TTC549 (cell line): ENCODE data around the gene CAMK1.
"Not testable (repeated sequence)": the region's sequence is repeated elsewhere in the genome, so short reads cannot be mapped to it uniquely, and the experiment has no call there.

Experiments used
- FAIRE-seq: peaks from 2 replicates; lab custom pipeline; 2012; peaks lifted over from hg19 to GRCh38; lab: Jason Lieb, UNC

The CAMK1 gene

DNA sequence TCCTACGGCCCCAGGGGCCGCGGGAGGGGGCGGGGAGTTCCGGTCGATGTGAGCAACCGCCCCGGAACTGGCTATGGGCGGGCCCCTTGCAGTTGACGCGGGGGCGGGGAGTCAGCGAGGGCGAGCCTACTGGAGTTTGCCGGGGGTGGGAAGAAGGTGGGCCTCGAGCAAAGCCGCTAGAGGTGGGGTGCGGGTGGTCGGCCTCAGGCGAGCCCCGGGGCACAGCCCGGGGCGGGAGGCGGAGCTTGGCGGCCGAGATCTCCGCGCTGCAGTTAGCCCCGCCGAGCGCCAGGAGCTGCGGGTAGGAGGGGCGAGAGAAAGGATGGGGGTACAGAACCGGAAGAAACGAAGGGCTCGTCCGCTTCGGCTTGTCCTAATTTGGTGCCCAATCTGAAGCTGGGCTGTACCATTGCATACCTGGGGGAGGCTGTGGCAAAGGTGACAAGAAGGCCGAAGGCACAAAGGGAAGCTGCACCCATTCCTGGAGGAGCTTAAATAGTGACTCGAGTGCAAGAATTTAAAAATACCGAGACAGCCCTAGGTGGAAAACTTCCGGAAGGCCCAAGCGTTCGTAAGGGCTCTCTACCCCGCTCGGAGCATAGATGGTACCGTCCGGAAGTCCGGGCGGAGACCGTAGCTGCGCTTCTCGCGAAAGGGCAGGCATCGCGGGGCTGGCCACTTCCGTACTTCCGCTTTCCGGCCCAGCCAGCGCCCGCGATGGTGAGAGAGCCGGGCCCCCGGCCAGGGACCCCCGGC lies 22.8 kb upstream of the CAMK1 start, which contains the start of the genes ARPC4 and TADA3:
Gene ARPC4 (plus strand): TSS at position 678 of the 756 bp plus-strand sequence. CDS start 40 bp downstream, at position 718.
Gene TADA3 (minus strand): TSS at position 69 of the 756 bp plus-strand sequence. CDS start 1,007 bp downstream, outside the sequence.
- FAIRE-seq = no peak

GRCh38 chr3:9791790-9792404 lies 22.1 kb upstream of the CAMK1 start:
- no peak for FAIRE-seq

DNA sequence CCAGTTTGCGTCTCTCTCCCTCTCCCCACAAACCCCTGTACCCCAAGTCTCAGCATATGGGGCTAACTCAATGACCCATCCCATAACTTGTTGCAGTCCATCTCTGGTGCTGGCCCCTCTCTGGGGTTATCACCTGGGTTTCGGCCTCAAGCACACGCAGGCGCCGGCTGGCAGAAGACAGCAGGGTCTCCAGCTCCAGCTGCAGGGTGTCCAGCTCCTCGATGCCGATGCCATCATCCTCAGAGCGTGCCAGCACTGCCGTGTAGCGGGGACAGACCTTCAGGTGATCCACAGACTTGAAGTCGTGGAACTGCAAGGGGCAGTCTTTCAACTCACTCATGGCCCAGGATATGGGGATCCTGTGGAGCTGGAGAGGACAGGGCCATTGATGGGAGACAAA lies 21.4 kb upstream of the CAMK1 start:
- no peak for FAIRE-seq

GRCh38 chr3:9787714-9788113 lies 18.0 kb upstream of the CAMK1 start:
- no peak for FAIRE-seq

- no peak for FAIRE-seq
Observed at GRCh38 chr3:9786825-9787669, 17.3 kb upstream of the CAMK1 start.

- no peak for FAIRE-seq
Observed at GRCh38 chr3:9786209-9786739, 16.5 kb upstream of the CAMK1 start.

GRCh38 chr3:9785602-9786001 lies 15.9 kb upstream of the CAMK1 start:
- FAIRE-seq = no peak

DNA sequence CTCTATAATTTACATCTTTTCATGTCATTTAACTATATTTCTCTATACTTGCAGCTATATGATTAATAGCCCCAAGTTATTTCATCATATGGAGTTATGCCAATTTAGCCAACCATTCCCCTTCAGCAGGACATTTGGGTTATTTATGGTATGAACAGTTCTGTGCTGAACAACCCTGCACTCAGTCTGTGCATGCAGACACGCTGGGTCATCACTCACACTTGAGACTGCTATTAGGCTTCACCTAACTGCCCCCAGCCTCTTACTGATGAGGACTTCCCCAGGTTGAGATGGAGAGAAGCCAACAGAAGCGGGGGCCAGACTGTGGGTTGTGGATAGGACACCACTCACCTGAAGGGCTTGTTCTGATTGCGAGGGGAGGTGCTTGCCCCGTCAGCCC lies 15.2 kb upstream of the CAMK1 start:
- FAIRE-seq = no peak

- FAIRE-seq = no peak
Observed at GRCh38 chr3:9783954-9784353, 14.2 kb upstream of the CAMK1 start.

DNA sequence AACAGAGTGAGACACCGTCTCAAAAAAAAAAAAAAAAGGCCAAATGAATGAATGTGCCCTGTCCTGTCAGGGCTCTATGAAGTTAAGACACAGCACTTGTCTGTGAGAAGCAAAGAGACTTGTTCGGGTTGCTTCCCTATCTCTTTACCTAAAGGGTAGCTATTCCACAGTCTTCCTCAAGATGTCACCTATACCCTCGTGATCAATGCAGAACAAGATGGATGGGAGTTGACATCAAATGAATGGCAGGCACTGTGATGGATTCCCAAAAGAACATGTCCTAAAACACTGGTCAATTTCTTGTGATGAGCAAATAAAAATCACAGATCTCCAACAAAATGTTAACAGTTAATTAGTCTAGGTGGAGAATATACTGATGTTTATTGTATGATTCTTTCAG lies 13.0 kb upstream of the CAMK1 start:
- FAIRE-seq = no peak

DNA sequence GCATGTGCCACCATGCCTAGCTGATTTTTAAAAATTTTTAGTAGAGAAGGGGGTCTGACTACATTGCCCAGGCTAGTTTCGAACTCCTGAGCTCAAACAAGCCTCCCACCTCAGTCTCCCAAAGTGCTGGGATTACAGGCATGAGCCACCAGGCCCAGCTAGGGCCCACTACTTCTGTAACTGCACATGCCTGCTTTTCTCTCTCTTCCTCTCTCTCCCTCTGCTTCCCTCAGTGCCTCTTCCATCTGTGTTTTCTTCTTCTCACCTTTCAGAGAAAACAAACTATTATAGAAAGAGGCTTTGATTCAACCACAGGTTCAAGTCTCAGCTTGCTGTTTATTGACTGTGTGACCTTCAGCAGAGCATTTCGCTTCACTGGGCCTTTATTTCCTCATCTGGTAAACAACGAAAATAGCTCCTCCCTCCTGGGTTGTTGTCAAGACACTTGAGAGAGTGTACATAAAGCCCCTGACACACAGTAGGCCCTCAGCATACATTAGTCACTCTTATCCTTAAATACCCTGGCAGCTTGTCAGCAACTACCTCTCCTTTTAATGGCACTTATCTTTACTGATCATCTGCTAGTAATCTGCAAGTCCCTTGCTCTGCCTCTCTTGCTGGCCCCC lies 12.3 kb upstream of the CAMK1 start:
- no peak for FAIRE-seq

DNA sequence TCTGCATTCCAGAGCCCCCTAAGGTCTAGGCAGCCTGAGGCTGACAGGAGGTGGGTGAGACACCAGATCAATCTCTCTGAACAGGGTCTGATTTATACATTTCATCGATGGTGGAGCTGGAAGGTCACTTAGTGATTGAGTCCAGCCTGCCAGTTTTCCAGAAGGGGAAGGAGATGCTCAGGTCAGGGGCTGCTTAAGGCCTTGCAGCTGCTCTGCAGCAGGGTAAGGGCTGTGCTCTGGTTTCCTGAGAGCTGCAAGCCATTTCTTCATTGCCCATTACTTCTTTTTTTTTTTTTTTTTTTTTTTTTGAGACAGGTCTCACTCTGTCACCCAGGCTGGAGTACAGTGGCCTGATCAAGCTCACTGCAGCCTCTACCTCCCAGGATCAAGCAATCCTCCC lies 11.8 kb upstream of the CAMK1 start:
- no peak for FAIRE-seq

GRCh38 chr3:9780910-9781309 lies 11.2 kb upstream of the CAMK1 start:
- no peak for FAIRE-seq

- FAIRE-seq = no peak
Observed at GRCh38 chr3:9780458-9780812, 10.7 kb upstream of the CAMK1 start.

GRCh38 chr3:9779721-9780457 lies 10.1 kb upstream of the CAMK1 start:
- no peak for FAIRE-seq

- no peak for FAIRE-seq
Observed at GRCh38 chr3:9779075-9779593, 9.4 kb upstream of the CAMK1 start.

DNA sequence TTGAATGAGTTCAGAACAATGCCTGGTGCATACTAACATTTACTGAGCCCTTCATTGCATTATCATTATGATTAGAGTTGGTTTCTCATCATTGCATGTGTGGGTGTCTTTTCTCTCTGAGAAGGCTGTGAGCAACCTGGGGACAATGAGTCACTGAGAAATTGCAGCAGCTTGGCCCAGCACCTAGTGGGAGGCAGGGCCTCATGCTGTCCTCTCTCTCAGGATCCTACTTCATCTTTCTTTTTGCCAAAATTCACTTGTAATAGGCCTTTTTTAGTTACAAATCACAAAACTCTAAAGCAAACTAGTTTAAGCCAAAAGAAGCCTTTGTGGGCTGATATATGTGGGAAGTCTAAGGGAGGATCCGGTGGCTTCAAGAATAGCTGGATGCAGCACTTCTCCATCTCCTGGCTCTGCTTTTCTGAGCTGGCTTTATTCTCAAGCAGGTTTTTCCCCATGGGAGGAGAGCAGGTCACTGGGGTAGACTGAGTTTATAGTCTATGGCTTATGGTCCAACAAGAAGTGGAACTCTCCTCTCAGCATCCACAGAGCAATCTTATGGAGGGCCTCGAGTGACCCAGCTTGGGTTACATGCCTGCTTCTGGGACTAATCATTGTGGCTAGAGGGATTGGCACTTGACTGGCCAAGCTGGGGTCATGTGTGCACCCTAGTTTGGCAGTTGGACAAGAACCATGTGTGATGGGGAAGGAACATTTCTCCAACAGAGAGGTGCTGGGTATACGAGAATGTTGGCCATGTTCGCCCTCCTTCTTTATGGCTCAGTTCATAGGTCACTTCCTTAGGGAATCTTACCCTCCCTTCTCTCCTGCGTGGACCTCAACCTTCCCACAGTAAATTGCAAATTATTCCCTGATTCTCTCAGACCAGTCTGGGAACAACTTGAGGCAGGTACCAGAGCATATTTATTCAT lies 8.7 kb upstream of the CAMK1 start:
- no peak for FAIRE-seq

DNA sequence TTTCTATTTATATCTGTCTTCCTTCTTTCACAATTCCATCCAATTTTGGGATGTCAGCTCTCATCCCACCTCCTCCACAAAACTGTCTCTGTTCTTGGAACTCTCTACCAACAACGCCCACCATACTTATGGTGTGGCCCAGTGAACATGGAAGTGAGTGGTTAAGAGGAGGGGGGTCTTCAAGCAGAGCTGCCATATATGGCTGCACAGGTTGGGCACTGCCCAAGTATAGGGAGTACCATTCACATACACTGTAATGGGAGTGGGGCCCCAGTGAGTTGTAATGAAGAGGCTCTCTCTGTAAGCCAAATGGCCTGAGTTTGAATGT lies 7.9 kb upstream of the CAMK1 start:
- FAIRE-seq = no peak

DNA sequence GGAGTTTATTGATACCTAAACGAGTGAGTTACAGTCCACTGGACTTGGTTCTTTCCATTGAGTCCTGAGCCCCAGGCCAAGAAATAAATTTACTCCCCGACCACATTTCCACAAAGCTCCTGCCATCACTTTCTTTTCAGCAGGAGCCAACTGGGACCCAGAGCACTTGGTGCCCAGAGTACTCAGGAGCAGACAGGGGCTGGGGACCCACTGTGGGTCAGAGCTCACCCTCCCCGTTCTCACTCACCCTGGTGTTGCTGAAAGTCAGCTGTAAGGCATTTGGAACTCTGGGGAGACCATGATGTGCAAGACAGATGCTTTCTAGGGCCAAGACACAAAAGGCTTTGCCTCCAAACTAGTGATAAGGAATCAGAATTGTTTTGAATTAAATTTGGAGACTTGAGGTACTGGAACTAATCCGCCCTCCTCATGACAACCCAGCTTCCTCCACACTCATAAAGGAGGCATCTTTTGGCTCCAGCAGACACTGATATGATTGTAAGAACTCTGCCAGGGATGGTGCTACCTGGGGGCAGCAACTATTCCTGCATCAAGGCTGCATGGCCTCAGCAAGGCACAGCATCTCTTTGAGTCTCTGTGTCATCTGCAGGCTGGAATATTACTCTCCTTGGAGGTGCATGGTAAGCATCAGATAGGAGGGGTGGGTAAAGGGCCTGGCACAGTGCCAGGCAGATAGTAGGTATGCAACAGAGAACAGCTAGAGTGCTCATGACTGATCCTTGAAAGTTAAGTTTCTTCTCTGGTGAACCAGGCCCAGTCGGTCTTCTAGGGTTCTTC lies 7.3 kb upstream of the CAMK1 start:
- no peak for FAIRE-seq

DNA sequence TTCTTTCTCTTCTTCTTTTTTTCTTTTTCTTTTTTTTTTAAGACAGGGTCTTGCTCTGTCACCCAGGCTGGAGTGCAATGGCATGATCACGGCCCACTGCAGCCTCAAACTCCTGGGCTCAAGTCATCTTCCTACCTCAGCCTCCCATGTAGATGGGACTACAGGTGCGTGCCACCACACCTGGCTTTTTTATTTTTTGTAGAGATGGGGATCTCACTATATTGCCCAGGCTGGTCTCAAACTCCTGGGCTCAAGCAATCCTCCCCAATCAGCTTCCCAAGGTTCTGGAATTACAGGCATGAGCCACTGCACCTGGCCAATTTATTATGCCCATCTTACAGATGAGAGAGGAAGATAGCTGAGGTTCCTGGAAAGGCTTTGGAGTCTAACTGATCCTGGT lies 1.3 kb upstream of the CAMK1 start:
- FAIRE-seq = not testable (repeated sequence)
